Thyroid gland (tissue), 4 donors: ENCODE data around the gene SASH3.

Experiments used
- POLR2A ChIP-seq, 2 donors: fragments of 450-650 bp; IDR thresholded peaks; one replicate each; pipeline ENCODE4 v1.6.1; 2017; ENCODE audit warnings: antibody characterized with exemption in 2 of 2, mild to moderate bottlenecking in 2 of 2, moderate library complexity in 1 of 2
- TF ChIP-seq, protein P1 (sequence below), 6 experiments: fragments of 200-600 bp in 3 of 6; fragments of 450-650 bp in 3 of 6; sonication (generic) in 3 of 6; IDR thresholded peaks; one replicate each; pipeline ENCODE4 v1.5.1; 2016 to 2019; ENCODE audit warnings: antibody characterized with exemption in 6 of 6, mild to moderate bottlenecking in 2 of 6, inconsistent platforms in 1 of 6, moderate library complexity in 1 of 6

DNA sequence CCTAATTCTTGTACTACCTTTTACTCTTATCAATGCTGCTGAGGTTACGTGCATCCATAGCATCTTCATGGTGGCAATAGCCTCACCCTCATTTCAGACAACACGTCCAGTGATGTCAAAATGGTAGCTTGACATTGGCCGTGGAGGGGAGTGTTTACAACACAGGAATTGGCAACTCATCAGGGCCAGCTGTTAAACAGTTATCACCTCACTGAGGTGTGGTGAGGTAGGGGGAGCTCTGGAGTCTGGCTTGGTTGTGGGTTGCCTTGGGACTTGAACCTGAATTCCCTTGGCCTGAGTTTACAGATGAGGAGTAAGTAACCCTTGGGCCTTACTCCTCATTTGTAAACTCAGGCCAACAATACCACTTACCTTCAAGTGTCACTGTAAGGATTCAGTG is 10.4 kb downstream of the SASH3 start:
- TF ChIP-seq, protein P1, sequence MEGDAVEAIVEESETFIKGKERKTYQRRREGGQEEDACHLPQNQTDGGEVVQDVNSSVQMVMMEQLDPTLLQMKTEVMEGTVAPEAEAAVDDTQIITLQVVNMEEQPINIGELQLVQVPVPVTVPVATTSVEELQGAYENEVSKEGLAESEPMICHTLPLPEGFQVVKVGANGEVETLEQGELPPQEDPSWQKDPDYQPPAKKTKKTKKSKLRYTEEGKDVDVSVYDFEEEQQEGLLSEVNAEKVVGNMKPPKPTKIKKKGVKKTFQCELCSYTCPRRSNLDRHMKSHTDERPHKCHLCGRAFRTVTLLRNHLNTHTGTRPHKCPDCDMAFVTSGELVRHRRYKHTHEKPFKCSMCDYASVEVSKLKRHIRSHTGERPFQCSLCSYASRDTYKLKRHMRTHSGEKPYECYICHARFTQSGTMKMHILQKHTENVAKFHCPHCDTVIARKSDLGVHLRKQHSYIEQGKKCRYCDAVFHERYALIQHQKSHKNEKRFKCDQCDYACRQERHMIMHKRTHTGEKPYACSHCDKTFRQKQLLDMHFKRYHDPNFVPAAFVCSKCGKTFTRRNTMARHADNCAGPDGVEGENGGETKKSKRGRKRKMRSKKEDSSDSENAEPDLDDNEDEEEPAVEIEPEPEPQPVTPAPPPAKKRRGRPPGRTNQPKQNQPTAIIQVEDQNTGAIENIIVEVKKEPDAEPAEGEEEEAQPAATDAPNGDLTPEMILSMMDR (IDR thresholded peaks at IDR 0.05): no peak
- TF ChIP-seq POLR2A (IDR thresholded peaks at IDR 0.05): no peak
